ENCODE measurements around the gene LPA. TPM values are rescaled to one million over a fixed set of nuclear protein-coding genes. Genes with fewer than 3 reads are reported as not detected.
"Not testable (repeated sequence)": the region's sequence is repeated elsewhere in the genome, so short reads cannot be mapped to it uniquely, and the experiment has no call there.

LPA gene
- total RNA-seq, 5 donors from 2014 or later (not counting 1 experiment from before 2014, with no cell fraction given), result 0.09 to 0.23 TPM; not detected in 3

DNA sequence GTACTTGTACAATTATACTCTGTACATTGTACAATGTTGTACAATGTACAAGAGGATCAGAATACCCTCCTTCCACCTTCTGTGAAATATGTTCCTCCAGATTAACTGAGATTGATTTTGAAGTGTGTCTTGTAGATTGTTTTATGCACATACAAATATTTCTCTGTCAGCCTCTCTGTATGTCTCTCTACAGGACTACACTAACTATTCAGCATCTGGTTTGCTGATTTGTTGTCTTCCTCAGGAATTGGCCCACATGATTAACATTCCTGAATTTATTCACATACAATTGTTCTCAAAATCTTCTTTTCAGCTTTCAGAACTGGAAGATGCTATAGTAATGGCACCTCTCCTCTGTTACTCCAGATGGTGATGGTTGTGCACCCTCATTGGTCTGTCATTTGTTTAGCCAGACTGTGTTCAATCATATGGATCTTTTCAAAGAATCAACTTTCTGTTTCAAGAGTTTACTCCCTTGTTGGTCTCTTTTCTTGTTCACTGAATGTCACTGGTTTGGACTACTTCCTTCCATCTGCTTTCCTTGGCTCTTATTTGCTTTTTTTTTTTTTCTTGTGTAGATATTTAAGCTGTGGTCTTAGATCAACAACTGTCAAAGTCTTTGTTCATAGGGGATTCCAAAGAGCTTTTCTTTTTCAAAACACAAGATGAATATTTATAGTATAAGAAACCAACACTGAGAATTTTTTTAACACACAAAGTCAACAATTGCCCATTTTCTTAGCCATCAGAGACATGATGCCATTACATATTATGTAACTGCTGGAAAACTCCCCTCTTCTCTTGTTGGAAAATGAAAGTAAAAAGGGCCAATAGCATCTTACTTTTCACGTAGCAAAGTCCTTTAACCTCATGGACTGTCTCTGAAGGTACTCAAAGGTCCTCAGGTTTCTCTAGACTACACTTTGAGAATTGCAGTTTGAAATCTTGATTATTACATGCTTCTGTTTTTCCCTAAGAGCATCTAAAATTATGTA, 67.9 kb downstream of the LPA start:
- WGBS (ENCODE audit: insufficient coverage), result no CpG with 5 or more reads among the region's 1 CpG
- no peaks in the 10 kb centered on the region for H3K36me3 Mint-ChIP-seq
- no peak overlapping the region for H3K4me3 Mint-ChIP-seq
- Histone ChIP-seq H3K27me3 (replicated peaks in 1 of 2; ENCODE audit: control insufficient read depth in 2 of 2, extremely low read depth in 1 of 2, insufficient read depth in 2 of 2, low read length in 1 of 2) (peaks cover 0 to 6% of the 10 kb centered on the region in 2 experiments), H3K4me1 (ENCODE audit: control insufficient read depth in 1 of 2, extremely low read depth in 1 of 2, insufficient read depth in 2 of 2, low read length in 2 of 2) (no peaks in the 10 kb centered on the region), H3K36me3 (ENCODE audit: control insufficient read depth in 2 of 2, extremely low read depth in 1 of 2, insufficient read depth in 1 of 2, low read length in 1 of 2) (no peaks in the 10 kb centered on the region), H3K27ac (ENCODE audit: low read length) (no peak overlapping the region), H3K9me3 (no peaks in the 10 kb centered on the region), H3K4me3 (ENCODE audit: control insufficient read depth in 1 of 2, extremely low read depth in 1 of 2, low read length in 1 of 2) (no peak overlapping the region)
- ChIA-PET POLR2A (interaction anchor here in 1 of 2 donors (0.6 kb wide), 1 partner anchor 699 kb away, joined by 4 read pairs; no protein-coding TSS in a partner anchor), CTCF (no interaction called here)
- DNase-seq (no peak), ATAC-seq (replicated peaks in 1 of 4) (no peak)
- peaks cover 9 to 32% of the 10 kb centered on the region in 2 donors for H3K27me3 Mint-ChIP-seq
- H3K9me3 Mint-ChIP-seq, result no peaks in the 10 kb centered on the region
- H3K4me1 Mint-ChIP-seq, result no peaks in the 10 kb centered on the region
- H3K27ac Mint-ChIP-seq, result no peak overlapping the region

DNA sequence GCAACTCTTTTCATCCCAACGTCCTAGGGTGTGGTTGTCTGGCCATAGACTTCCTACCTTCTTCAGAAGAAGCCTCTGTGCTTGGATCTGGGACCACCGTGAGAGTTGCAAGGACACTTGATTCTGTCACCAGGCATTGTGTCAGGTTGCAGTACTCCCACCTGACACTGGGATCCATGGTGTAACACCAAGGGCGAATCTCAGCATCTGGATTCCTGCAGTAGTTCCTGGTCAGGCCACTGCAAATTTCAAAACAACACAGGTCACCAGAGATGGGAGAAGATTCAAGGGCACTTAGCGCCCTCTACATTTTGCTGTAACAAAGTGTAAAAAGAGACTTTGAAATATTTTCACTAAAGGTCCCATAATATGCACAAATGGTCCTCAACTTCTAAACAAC, 68.8 kb downstream of the LPA start:
- H3K27ac Mint-ChIP-seq; H3K4me3 Mint-ChIP-seq; H3K36me3 Mint-ChIP-seq; H3K9me3 Mint-ChIP-seq; H3K9me3 ChIP-seq; CTCF ChIA-PET; H3K4me1 ChIP-seq (ENCODE audit: control insufficient read depth in 1 of 2, extremely low read depth in 1 of 2, insufficient read depth in 2 of 2, low read length in 2 of 2); POLR2A ChIA-PET; H3K27me3 ChIP-seq (replicated peaks in 1 of 2; ENCODE audit: control insufficient read depth in 2 of 2, extremely low read depth in 1 of 2, insufficient read depth in 2 of 2, low read length in 1 of 2); ATAC-seq (replicated peaks in 1 of 4); H3K36me3 ChIP-seq (ENCODE audit: control insufficient read depth in 2 of 2, extremely low read depth in 1 of 2, insufficient read depth in 1 of 2, low read length in 1 of 2); H3K4me3 ChIP-seq (ENCODE audit: control insufficient read depth in 1 of 2, extremely low read depth in 1 of 2, low read length in 1 of 2); H3K27ac ChIP-seq (ENCODE audit: low read length); H3K4me1 Mint-ChIP-seq; DNase-seq: not testable (repeated sequence)
- WGBS (ENCODE audit: insufficient coverage), result 60% methylated on average over 1 of the region's 4 CpGs
- peaks cover 9 to 33% of the 10 kb centered on the region in 2 donors for H3K27me3 Mint-ChIP-seq

DNA sequence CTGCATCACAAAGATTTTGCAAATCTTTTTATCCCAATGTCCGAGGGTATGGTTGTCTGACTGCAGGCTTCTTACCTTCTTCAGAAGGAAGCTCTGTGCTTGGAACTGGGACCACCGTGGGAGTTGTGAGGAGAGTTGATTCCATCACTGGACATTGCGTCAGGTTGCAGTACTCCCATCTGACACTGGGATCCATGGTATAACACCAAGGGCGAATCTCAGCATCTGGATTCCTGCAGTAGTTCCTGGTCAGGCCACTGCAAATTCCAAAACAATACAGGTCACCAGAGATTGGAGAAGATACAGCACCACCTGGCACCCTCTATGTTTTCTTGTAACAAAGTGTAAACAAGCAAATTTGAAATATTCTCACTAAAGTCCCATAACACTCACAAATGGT, 77.7 kb downstream of the LPA start:
- H3K9me3 Mint-ChIP-seq, result peaks cover 4 to 12% (median 7%) of the 10 kb centered on the region in 3 donors

GRCh38 chr6:160583794-160584193, 80.3 kb downstream of the LPA start:
- POLR2A ChIA-PET, result no interaction called here
- peaks cover 19 to 47% of the 10 kb centered on the region in 2 donors for H3K27me3 Mint-ChIP-seq
- peaks cover 0 to 3% of the 10 kb centered on the region in 2 experiments for H3K27me3 ChIP-seq (replicated peaks in 1 of 2; ENCODE audit: control insufficient read depth in 2 of 2, extremely low read depth in 1 of 2, insufficient read depth in 2 of 2, low read length in 1 of 2)
- H3K36me3 ChIP-seq (ENCODE audit: control insufficient read depth in 2 of 2, extremely low read depth in 1 of 2, insufficient read depth in 1 of 2, low read length in 1 of 2), result no peaks in the 10 kb centered on the region
- H3K36me3 Mint-ChIP-seq, result no peaks in the 10 kb centered on the region
- DNase-seq, result no peak
- no peak for ATAC-seq (replicated peaks in 1 of 4)
- H3K27ac Mint-ChIP-seq, result no peak overlapping the region
- H3K4me3 Mint-ChIP-seq, result no peak overlapping the region
- no peak overlapping the region for H3K4me3 ChIP-seq (ENCODE audit: control insufficient read depth in 1 of 2, extremely low read depth in 1 of 2, low read length in 1 of 2)
- no peaks in the 10 kb centered on the region for H3K4me1 ChIP-seq (ENCODE audit: control insufficient read depth in 1 of 2, extremely low read depth in 1 of 2, insufficient read depth in 2 of 2, low read length in 2 of 2)
- CTCF ChIA-PET, result no interaction called here
- H3K9me3 Mint-ChIP-seq, result peaks cover 4 to 12% (median 5%) of the 10 kb centered on the region in 3 donors
- no peaks in the 10 kb centered on the region for H3K9me3 ChIP-seq
- H3K4me1 Mint-ChIP-seq, result no peaks in the 10 kb centered on the region
- H3K27ac ChIP-seq (ENCODE audit: low read length), result no peak overlapping the region

More for the DNA sequence above, 77.7 kb downstream of the LPA start:
- ChIA-PET POLR2A (no interaction called here), CTCF (no interaction called here)
- Histone ChIP-seq H3K4me1 (ENCODE audit: control insufficient read depth in 1 of 2, extremely low read depth in 1 of 2, insufficient read depth in 2 of 2, low read length in 2 of 2) (no peaks in the 10 kb centered on the region), H3K27ac (ENCODE audit: low read length) (no peak overlapping the region), H3K27me3 (replicated peaks in 1 of 2; ENCODE audit: control insufficient read depth in 2 of 2, extremely low read depth in 1 of 2, insufficient read depth in 2 of 2, low read length in 1 of 2) (peaks cover 0 to 6% of the 10 kb centered on the region in 2 experiments), H3K36me3 (ENCODE audit: control insufficient read depth in 2 of 2, extremely low read depth in 1 of 2, insufficient read depth in 1 of 2, low read length in 1 of 2) (no peaks in the 10 kb centered on the region), H3K9me3 (no peaks in the 10 kb centered on the region), H3K4me3 (ENCODE audit: control insufficient read depth in 1 of 2, extremely low read depth in 1 of 2, low read length in 1 of 2) (no peak overlapping the region)
- no peak for ATAC-seq (replicated peaks in 1 of 4)
- H3K27me3 Mint-ChIP-seq, result peaks cover 24 to 51% of the 10 kb centered on the region in 2 donors
- H3K4me3 Mint-ChIP-seq, result no peak overlapping the region
- H3K4me1 Mint-ChIP-seq, result no peaks in the 10 kb centered on the region
- whole genome bisulfite sequencing (ENCODE audit: insufficient coverage), result 87% methylated on average over 3 of the region's 4 CpGs
- H3K27ac Mint-ChIP-seq, result no peak overlapping the region
- H3K36me3 Mint-ChIP-seq, result no peaks in the 10 kb centered on the region
- DNase-seq, result no peak

DNA sequence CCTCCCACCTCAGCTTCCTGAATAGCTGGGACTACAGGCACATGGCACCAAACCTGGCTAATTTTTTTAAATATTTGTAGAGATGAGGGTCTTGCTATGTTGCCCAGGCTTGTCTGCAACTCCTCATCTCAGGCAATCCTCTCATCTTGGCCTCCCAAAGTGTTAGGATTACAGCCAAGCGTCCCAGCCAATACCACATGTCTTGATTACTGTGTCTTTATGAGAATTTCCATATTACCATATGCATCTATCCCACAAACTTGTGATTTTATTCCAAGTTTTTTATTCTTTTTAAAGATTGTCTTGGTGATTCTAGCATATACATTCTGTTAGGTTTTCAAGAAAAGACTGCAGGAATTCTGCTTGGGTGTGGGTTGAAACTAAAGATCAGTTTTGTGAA, 82.7 kb downstream of the LPA start:
- no peaks in the 10 kb centered on the region for H3K4me1 ChIP-seq (ENCODE audit: control insufficient read depth in 1 of 2, extremely low read depth in 1 of 2, insufficient read depth in 2 of 2, low read length in 2 of 2)
- POLR2A ChIA-PET, result no interaction called here
- DNase-seq (no peak), ATAC-seq (replicated peaks in 1 of 4) (no peak)
- H3K36me3 ChIP-seq (ENCODE audit: control insufficient read depth in 2 of 2, extremely low read depth in 1 of 2, insufficient read depth in 1 of 2, low read length in 1 of 2), result no peaks in the 10 kb centered on the region
- H3K9me3 Mint-ChIP-seq, result peaks cover 0 to 12% (median 4%) of the 10 kb centered on the region in 3 donors
- H3K4me3 Mint-ChIP-seq, result no peak overlapping the region
- CTCF ChIA-PET, result no interaction called here
- no peak overlapping the region for H3K4me3 ChIP-seq (ENCODE audit: control insufficient read depth in 1 of 2, extremely low read depth in 1 of 2, low read length in 1 of 2)
- peaks cover 17 to 35% of the 10 kb centered on the region in 2 donors for H3K27me3 Mint-ChIP-seq
- H3K27ac ChIP-seq (ENCODE audit: low read length), result no peak overlapping the region
- H3K36me3 Mint-ChIP-seq, result no peaks in the 10 kb centered on the region
- no peaks in the 10 kb centered on the region for H3K9me3 ChIP-seq
- H3K27me3 ChIP-seq (replicated peaks in 1 of 2; ENCODE audit: control insufficient read depth in 2 of 2, extremely low read depth in 1 of 2, insufficient read depth in 2 of 2, low read length in 1 of 2), result peaks cover 0 to 3% of the 10 kb centered on the region in 2 experiments
- H3K27ac Mint-ChIP-seq, result no peak overlapping the region
- no CpG with 5 or more reads among the region's 1 CpG for WGBS (ENCODE audit: insufficient coverage)
- H3K4me1 Mint-ChIP-seq, result no peaks in the 10 kb centered on the region

DNA sequence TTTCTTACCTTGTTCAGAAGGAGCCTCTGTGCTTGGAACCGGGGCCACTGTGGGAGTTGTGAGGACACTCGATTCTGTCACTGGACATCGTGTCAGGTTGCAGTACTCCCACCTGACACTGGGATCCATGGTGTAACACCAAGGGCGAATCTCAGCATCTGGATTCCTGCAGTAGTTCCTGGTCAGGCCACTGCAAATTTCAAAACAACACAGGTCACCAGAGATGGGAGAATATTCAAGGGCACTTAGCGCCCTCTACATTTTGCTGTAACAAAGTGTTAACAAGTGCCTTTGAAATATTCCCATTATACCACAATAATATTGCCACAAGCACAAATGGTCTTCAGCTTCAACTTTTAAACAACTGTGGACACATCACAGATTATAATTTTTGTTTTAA, 85.6 kb downstream of the LPA start:
- H3K4me1 ChIP-seq (ENCODE audit: control insufficient read depth in 1 of 2, extremely low read depth in 1 of 2, insufficient read depth in 2 of 2, low read length in 2 of 2); CTCF ChIA-PET; H3K27me3 ChIP-seq (replicated peaks in 1 of 2; ENCODE audit: control insufficient read depth in 2 of 2, extremely low read depth in 1 of 2, insufficient read depth in 2 of 2, low read length in 1 of 2); ATAC-seq (replicated peaks in 1 of 4); H3K4me3 ChIP-seq (ENCODE audit: control insufficient read depth in 1 of 2, extremely low read depth in 1 of 2, low read length in 1 of 2); H3K4me1 Mint-ChIP-seq; H3K27ac Mint-ChIP-seq; H3K27ac ChIP-seq (ENCODE audit: low read length); H3K36me3 ChIP-seq (ENCODE audit: control insufficient read depth in 2 of 2, extremely low read depth in 1 of 2, insufficient read depth in 1 of 2, low read length in 1 of 2); H3K36me3 Mint-ChIP-seq; H3K4me3 Mint-ChIP-seq; DNase-seq; POLR2A ChIA-PET; H3K9me3 ChIP-seq: not testable (repeated sequence)
- no CpG with 5 or more reads among the region's 5 CpGs for WGBS (ENCODE audit: insufficient coverage)
- peaks cover 12 to 30% of the 10 kb centered on the region in 2 donors for H3K27me3 Mint-ChIP-seq
- peaks cover 0 to 16% (median 4%) of the 10 kb centered on the region in 3 donors for H3K9me3 Mint-ChIP-seq

Measured in T-cell (primary cell).